OCI-LY3 (cell line): ENCODE measurements around the gene EGFLAM.

Experiments
- CTCF ChIP-seq: fragments of 200-600, 300-600 bp; sonication (generic); IDR thresholded peaks from 2 replicates; pipeline ENCODE4 v1.5.1; 2014; ENCODE audit warnings: antibody characterized with exemption, low read length, low read depth
- EZH2phosphoT487 ChIP-seq: fragments of 200-600 bp; shearing (Covaris generic); IDR thresholded peaks from 2 replicates; pipeline ENCODE4 v1.6.1; 2018; ENCODE audit warnings: antibody characterized with exemption, mixed run types, low read depth

GRCh38 chr5:38259809-38260160 lies 1.4 kb downstream of the EGFLAM start:
- TF ChIP-seq CTCF (no peak), EZH2phosphoT487 (no peak)
